Keratinocyte (primary cell): ENCODE measurements around the gene PHLPP1. TPM values are rescaled to one million over a fixed set of nuclear protein-coding genes. Genes with fewer than 3 reads are reported as not detected.

Experiments
- DNase-seq: peaks from one replicate; pipeline ENCODE4 v3.0.0-alpha.2; 2011; ENCODE audit warnings: low read depth, missing footprints, low spot score
- FAIRE-seq: peaks from 2 replicates; lab custom pipeline; 2011; peaks lifted over from hg19 to GRCh38; lab: Jason Lieb, UNC
- H2AFZ ChIP-seq: 2 replicates; pipeline ENCODE4 v1.6.0; 2012; ENCODE audit warnings: low read length, control low read depth, inconsistent platforms; ENCODE audit not compliant: control insufficient read depth
- H3K27ac ChIP-seq: 2 replicates; pipeline ENCODE4 v1.5.1; 2011; ENCODE audit warnings: low read length; ENCODE audit not compliant: control insufficient read depth, insufficient read depth
- H3K27me3 ChIP-seq: 3 replicates; pipeline ENCODE4 v1.6.0; 2011; ENCODE audit warnings: low read length; ENCODE audit not compliant: control insufficient read depth, insufficient read depth; ENCODE audit errors: extremely low read depth
- H3K36me3 ChIP-seq, 2 experiments: 2 replicates in 1 of 2; 3 replicates in 1 of 2; pipeline ENCODE4 v1.5.1; 2011; ENCODE audit warnings: low read length in 2 of 2, mild to moderate bottlenecking in 1 of 2; ENCODE audit not compliant: control insufficient read depth in 2 of 2, insufficient read depth in 2 of 2; ENCODE audit errors: extremely low read depth in 1 of 2
- H3K4me1 ChIP-seq: 3 replicates; pipeline ENCODE4 v1.5.1; 2011; ENCODE audit warnings: low read length; ENCODE audit not compliant: control insufficient read depth, insufficient read depth; ENCODE audit errors: extremely low read depth
- H3K4me2 ChIP-seq: 3 replicates; pipeline ENCODE4 v1.6.0; 2011; ENCODE audit warnings: low read depth, low read length; ENCODE audit not compliant: control insufficient read depth, insufficient read depth; ENCODE audit errors: extremely low read depth
- H3K4me3 ChIP-seq, 3 experiments: fragments of 200-600 bp in 1 of 3; sonication (generic) in 1 of 3; 2 replicates in 2 of 3; 3 replicates in 1 of 3; pipeline ENCODE4 v1.5.1; 2011 to 2016; ENCODE audit warnings: low read length in 3 of 3, mild to moderate bottlenecking in 3 of 3, control low read depth in 2 of 3, inconsistent platforms in 1 of 3, low read depth in 1 of 3, mixed read lengths in 1 of 3, mixed run types in 1 of 3, moderate library complexity in 1 of 3; ENCODE audit not compliant: control insufficient read depth in 2 of 3, insufficient read depth in 2 of 3; ENCODE audit errors: extremely low read depth in 1 of 3
- H3K79me2 ChIP-seq: 2 replicates; pipeline ENCODE4 v1.6.0; 2012; ENCODE audit warnings: low read length; ENCODE audit not compliant: control insufficient read depth, insufficient read depth
- H3K9ac ChIP-seq: 3 replicates; pipeline ENCODE4 v1.6.0; 2011; ENCODE audit warnings: low read length; ENCODE audit not compliant: control insufficient read depth, insufficient read depth; ENCODE audit errors: extremely low read depth
- H3K9me1 ChIP-seq: 3 replicates; pipeline ENCODE4 v1.6.0; 2011; ENCODE audit warnings: low read length; ENCODE audit not compliant: control insufficient read depth, insufficient read depth; ENCODE audit errors: extremely low read depth
- H3K9me3 ChIP-seq: 2 replicates; pipeline ENCODE4 v1.5.1; 2012; ENCODE audit warnings: low read depth, low read length; ENCODE audit not compliant: control insufficient read depth
- H4K20me1 ChIP-seq: 3 replicates; pipeline ENCODE4 v1.6.0; 2011; ENCODE audit warnings: low read length; ENCODE audit not compliant: control insufficient read depth, insufficient read depth; ENCODE audit errors: extremely low read depth
- CTCF ChIP-seq, 3 experiments: IDR thresholded peaks in 1 of 3; conservative IDR thresholded peaks in 1 of 3; optimal IDR thresholded peaks in 1 of 3; 2 replicates in 2 of 3; 3 replicates in 1 of 3; pipeline versions ENCODE3 to v1.5.1; 2011; ENCODE audit warnings: low read length in 3 of 3, mild to moderate bottlenecking in 3 of 3, moderate library complexity in 2 of 3, control low read depth in 1 of 3, inconsistent platforms in 1 of 3; ENCODE audit not compliant: insufficient read depth in 2 of 3; ENCODE audit errors: extremely low read depth in 1 of 3
- EZH2 ChIP-seq: IDR thresholded peaks from one replicate; pipeline ENCODE4 v1.6.1; 2012; ENCODE audit warnings: inconsistent platforms, mild to moderate bottlenecking, low read length, moderate library complexity
- dilution Hi-C: fragments of 300-500 bp; cut with MboI; formaldehyde crosslinking; loops from one replicate; pipeline ENCODE4 v1.7.0; 2020; ENCODE audit warnings: low sequenced_read_pairs; ENCODE audit not compliant: extremely low pct_ligation_motif_present
- polyA plus RNA-seq, 5 experiments: library from polyadenylated mRNA; depleted of rRNA in 3 of 5; stranded (reverse) in 3 of 5; stranded (forward) in 1 of 5; unstranded in 1 of 5; fragments of >200 nt; gene quantifications; 1 replicate in 1 of 5; 2 replicates in 3 of 5; 3 replicates in 1 of 5; pipeline versions ENCODE4 v1.2.1 to v1.2.3, GENCODE V29; 2011 to 2012; ENCODE audit warnings: missing spikeins in 2 of 5, low read depth in 1 of 5, low replicate concordance in 1 of 5

PHLPP1 gene
- polyA plus RNA-seq, 1 donor (not counting 4 experiments of a cell fraction or from before 2014, with no cell fraction given): 8.4 TPM

GRCh38 chr18:62899534-62899933, 184.2 kb downstream of the PHLPP1 start:
- DNase-seq: no peak
- Histone ChIP-seq H3K4me3 (no peak overlapping the region), H3K9me1 (no peaks in the 10 kb centered on the region), H3K9ac (no peak overlapping the region), H3K79me2 (no peaks in the 10 kb centered on the region), H3K9me3 (no peaks in the 10 kb centered on the region), H3K27ac (no peak overlapping the region), H3K4me1 (peaks cover 6% of the 10 kb centered on the region), H3K4me2 (no peak overlapping the region), H4K20me1 (no peaks in the 10 kb centered on the region), H2AFZ (no peak overlapping the region), H3K36me3 (peaks cover 0 to 5% of the 10 kb centered on the region in 2 experiments), H3K27me3 (no peaks in the 10 kb centered on the region)
- TF ChIP-seq EZH2 (no peak), CTCF (optimal IDR thresholded peaks at IDR 0.05 in 1 of 3, IDR thresholded peaks at IDR 0.05 in 1 of 3, conservative IDR thresholded peaks at IDR 0.05 in 1 of 3; ENCODE audit: extremely low read depth in 1 of 3, insufficient read depth in 2 of 3, low read length in 3 of 3) (no peak)
- dilution Hi-C loops: no loop called here
- no peak for FAIRE-seq

GRCh38 chr18:62900132-62900883, 185.0 kb downstream of the PHLPP1 start:
- Histone ChIP-seq H3K9ac (no peak overlapping the region), H3K4me1 (peaks cover 6% of the 10 kb centered on the region), H3K79me2 (no peaks in the 10 kb centered on the region), H4K20me1 (no peaks in the 10 kb centered on the region), H3K4me3 (no peak overlapping the region), H3K36me3 (peaks cover 0 to 5% of the 10 kb centered on the region in 2 experiments), H3K4me2 (no peak overlapping the region), H2AFZ (no peak overlapping the region), H3K27me3 (no peaks in the 10 kb centered on the region), H3K9me1 (no peaks in the 10 kb centered on the region), H3K9me3 (no peaks in the 10 kb centered on the region), H3K27ac (no peak overlapping the region)
- DNase-seq (no peak), FAIRE-seq (no peak)
- dilution Hi-C loops: no loop called here
- TF ChIP-seq CTCF (optimal IDR thresholded peaks at IDR 0.05 in 1 of 3, IDR thresholded peaks at IDR 0.05 in 1 of 3, conservative IDR thresholded peaks at IDR 0.05 in 1 of 3; ENCODE audit: extremely low read depth in 1 of 3, insufficient read depth in 2 of 3, low read length in 3 of 3): no peak
- TF ChIP-seq EZH2: no peak
